HG03175 (cell line): ENCODE results near the gene WDSUB1.
A peak's percentile ranks its signal among the peaks of the same experiment; 100 is the strongest.

Experiments
- ATAC-seq: cut with Tn5 transposase; IDR thresholded peaks from one replicate; pipeline ENCODE4 v1.9.1; 2021; ENCODE audit warnings: mild to moderate bottlenecking, moderate library complexity; ENCODE audit not compliant: unreplicated experiment

The WDSUB1 gene

DNA sequence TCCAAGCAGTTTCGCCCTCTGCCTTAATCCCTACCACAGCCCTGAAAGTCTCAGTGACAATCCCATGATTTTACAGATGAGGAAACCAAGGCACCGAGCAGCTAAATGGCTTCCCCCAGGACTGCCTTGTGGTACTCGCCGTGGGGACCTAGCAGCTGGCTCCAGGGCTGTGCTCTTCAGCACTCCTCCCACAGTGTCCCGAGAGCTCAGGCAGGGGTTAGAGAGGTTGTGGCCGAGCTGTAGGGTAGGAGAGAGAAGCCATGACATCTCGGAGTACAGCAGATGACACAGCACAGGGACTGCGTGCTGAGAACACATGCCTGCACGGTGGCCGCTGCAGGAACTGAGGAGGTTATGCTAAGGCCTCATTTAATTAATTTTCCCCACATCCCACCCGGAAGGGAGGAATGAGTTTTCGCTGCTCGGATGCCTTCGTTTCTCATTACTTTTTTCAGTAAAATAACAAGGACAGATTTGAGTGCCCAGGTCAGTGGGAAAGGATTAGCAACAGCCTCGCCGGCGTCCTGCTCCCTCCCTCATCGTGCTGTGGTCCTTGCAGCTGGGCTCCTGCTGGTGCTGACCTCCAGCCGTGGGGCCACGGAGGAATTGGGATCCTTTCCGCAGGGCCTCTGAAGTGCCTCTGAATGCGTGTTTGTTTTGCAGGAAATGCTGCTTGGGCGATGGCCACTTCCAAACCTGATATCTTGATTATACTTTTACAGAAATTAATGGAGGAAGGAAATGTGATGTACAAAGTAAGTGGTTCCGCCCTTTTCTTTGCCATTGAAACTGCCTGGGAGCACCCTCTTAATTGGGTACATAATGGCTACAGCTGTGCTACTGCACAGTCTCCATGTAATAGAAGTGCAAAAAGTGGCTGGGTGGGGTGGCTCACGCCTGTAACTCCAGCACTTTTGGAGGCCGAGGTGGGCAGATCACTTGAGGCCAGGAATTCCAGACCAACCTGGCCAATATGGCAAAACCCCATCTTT, 61.2 kb downstream of the WDSUB1 start:
- ATAC-seq: no peak

DNA sequence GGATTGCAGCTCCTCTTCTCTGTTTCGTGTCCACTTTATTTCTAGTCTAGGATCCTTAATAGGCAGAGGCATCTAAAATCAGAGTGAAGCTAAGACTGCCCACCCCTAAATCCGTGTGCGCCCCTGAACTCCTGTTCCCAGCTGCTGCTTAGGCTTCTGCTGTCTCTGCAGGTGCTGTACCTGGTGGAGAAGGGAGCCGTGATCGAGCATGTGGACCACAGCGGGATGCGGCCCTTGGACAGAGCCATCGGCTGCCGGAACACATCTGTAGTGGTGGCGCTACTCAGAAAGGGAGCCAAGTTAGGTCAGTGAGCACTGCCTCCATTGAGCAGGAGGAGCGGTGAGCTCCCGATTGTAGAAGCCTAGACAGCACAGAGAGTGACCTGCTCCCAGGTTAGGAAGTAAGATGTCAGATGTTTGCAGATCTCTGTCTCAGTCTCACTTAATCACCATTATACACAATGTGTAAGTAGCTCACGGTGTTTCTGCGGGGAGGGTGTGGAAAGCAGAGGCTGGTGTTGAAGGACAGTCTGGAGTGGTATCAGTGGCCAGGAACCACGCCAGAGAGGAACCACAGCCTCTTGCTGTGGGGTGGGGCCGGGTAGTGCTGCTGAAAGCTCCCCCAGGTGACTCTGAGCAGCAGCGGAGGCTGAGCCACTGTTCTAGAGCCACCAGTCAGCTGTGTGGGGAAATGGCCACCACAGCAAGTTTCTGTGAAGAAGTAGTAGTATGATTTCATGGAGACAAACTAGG, 62.3 kb downstream of the WDSUB1 start:
- no peak for ATAC-seq

DNA sequence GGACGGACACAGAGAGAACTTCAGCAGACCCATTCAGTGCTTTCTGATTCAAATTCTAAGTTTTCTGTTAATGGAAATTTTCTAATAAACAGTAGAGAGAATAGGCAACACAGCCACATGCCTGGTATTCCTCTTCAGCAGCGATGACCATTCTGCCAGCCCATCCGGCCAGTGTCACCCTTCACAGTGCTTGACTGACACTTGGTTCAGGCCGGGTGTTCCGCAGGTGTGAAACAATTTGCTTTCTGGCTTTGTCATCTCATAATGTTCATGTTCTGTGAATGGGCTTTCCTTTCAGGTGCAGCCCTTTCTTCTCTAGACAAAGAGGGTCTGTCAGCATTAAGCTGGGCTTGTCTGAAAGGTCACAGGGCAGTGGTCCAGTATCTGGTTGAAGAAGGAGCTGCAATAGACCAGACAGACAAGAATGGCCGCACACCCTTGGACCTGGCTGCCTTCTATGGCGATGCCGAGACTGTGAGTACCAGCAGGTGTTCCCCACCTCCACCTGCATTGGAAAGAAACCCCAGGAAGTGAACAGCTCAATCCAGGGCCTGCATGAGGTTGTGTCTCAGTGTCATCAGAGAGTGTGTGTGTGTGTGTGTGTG, 67.0 kb downstream of the WDSUB1 start:
- no peak for ATAC-seq

DNA sequence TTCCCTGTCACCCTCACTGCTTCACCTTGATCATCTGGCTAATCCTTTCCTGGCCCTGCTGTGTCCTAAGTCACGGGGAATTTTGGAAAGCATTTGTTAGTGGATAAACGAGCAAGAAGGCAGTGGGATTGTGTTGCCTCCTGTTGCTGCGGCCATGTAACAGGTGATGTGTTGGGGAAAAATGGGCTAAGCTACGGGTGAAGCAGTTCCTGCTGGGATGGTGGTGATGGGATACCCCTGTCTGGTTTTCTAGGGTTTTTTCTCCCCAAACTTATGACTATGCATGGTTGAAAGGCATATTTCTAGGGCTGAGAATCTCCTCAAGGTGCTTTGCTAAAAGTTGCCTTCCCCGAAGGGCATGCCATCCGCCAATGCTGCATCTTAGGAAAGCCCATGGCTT, 68.1 kb downstream of the WDSUB1 start:
- no peak for ATAC-seq

DNA sequence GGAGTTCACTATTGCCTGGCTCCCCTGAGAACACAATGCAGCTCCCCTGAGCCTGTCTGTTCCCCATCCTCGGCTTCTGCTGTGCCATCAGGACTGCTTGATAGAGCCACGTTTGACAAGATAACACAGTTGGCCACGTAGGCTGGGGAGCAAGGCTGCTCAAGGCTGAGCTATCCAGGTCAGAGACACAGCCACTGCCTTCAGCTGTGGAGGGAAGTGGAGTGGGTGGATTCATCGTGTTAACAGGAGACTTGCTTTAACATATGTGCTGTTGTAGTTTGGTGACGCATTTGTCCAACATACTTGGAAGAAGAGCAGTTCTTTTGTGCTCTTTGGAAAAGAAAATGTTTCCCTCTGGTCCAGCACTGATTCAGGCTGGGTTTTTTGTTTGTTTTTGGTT, 68.8 kb downstream of the WDSUB1 start:
- no peak for ATAC-seq

DNA sequence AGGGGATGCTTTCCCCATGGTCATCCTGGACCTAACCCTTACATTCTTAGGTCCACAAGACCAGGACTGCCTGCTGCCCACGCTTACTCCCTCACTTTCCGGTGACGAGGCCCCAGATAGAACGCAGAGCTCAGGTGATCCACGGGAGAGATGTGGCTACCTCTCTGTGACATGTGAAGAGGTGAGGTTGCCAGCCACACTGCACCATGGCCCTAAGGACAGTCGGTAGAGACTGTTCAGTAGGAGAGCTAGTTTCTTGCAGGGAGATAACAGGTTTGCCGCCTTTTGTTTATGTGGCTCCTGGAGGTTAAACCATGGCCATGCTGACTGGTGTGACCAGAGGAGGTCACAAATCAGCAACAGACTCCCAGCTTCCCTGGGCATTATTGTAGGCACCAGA, 71.4 kb downstream of the WDSUB1 start:
- ATAC-seq: no peak

DNA sequence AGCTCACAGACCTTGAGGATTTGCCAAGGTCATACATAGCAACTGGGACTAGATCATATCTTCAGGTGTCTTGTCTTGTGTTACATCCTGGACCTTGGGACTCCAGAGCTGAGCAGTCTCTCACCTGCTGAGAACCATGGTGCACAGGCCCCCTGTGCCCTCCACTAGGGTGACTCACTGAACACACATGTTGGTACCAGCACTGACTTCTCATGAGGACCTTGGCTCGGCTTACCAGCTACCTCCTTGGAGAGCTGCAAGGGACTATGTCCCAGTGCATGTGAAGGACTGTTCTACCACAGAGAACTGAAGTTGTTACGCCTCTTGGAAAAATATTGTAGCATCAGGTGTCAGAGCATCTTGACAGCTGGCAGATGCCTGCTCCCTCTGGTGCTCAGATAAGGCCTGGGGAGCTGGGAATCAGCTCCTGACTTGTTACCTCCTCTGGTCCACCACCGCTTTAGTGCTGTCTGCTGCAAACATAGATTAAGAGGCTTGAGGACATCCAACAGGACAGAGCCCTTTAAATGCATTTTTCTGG, 72.1 kb downstream of the WDSUB1 start:
- no peak for ATAC-seq

DNA sequence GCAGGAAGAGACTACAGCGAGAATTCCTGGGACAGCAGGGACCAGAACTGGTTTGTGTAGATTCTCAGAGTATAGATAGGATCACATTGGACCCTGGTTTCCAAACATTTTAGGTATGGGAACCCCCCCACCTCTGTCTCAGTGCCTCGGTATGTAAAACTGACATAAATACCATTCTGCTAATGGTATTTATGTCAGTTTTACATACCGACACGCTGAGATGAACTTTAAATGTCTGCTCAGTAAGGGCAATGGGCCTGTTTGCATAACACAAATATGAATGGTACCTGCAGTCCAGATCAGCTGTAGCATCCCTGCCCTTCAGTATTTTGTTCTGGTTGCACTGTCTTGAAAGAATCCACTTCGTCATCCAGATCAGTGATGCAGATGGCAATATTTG, 73.2 kb downstream of the WDSUB1 start:
- ATAC-seq: no peak

DNA sequence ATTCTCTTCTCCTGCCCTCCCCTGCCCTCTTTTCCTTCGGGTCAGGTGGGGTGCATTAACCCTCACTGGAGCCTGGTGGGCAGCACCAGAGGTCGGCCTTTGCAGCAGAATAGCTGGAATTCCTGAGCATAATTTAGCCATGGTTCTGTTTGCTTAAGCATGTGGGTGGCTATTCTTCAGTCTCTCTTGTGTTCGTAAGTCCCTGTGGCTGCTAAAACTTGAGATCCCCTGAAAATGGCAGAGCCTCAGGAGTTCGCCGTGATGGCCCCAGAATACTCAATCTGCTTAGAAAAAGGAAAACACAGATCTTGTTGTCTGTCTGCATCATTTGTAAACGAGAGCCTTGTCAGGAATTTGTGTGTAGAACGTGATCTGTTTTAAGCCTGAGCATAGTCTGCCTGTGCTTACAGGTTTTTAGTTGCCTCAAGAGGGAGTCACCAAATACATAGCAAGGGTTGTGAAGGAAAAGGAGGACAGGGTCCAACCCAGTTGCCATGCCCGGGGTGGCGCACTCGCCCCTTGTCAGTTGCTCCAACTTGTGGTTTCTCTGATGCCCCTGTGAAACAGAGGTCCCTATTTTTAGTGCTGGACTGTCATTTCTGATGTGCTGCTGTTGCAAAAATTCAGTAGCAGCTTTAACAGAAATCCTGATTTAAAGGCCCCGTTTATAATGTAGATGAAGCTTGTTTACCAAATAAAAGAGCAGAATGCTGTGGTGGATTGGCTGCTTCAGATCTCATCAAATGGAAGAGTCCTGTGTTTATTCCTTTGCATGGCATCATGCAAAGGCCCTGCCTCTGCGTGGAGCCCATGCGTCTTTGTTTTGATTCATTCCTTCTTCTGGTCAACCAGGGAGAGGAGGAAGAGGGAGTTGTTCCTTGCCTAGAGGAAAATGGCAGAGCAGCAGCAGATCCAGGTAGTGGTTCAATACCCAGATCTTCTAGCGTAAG, 74.8 kb downstream of the WDSUB1 start:
- no peak for ATAC-seq

DNA sequence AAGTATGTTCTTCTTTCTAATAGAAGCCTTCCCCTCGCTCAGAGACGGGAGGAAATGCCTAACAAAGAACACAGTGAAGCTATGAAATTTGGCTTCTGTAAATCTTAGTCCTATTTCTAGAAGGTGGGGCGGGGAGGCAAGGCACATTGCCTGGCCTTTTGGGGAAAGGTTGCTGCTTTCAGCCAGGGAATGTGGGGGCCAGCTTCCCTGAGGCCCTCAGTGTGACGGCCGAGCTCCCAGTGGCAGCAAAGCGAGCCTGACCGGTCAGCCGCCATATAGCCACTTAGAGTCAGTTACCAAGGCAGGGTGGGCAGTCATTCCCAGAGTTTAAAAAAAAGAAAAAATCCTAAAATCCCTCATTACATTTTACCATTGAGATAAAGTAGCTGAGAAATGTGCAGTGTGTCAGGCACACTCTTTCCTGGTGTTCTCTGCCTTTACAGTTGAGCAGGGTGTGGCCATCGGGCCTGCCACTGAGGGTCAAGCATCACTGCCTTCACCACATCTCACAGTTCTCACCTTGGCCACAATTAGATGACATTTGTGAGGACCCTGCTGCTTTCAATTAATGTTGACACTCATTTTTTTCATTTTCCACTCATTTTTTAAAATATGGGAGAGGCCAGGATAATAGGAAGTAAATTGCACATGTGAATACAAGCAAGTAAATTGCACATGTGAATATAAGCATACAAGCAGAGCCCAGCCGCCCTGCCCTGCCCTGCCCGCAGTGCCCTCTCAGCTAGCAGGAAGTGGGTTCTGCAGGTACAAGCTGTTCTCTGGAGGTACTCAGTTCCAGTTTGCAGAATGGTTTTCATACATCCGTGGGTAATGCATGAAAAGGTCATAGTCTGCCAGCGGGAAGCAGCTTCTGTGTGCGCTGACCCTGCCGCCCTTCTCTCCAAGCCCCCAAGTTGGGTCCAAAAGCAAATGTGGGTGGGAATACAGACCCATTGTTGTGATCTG, 76.9 kb downstream of the WDSUB1 start:
- ATAC-seq: peak; percentile 95

DNA sequence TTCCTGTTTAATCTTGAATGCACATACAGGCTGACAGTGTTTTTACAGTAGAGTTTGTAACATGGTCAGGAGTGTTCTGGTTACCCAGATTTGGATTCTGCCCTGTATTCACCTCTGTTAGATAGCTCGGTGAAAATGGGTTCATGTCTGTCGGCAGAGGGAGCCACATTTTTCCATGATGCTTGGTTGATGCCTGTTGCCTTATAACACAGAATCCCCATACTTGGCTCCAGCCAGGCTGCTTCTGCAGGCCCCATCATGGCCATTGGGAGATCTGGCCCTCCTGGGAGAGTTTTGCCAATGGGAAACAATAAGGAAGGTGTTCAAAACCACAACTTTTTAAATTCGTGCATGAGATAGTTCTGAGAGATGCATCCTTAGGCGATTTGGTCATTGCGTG, 78.1 kb downstream of the WDSUB1 start:
- no peak for ATAC-seq

DNA sequence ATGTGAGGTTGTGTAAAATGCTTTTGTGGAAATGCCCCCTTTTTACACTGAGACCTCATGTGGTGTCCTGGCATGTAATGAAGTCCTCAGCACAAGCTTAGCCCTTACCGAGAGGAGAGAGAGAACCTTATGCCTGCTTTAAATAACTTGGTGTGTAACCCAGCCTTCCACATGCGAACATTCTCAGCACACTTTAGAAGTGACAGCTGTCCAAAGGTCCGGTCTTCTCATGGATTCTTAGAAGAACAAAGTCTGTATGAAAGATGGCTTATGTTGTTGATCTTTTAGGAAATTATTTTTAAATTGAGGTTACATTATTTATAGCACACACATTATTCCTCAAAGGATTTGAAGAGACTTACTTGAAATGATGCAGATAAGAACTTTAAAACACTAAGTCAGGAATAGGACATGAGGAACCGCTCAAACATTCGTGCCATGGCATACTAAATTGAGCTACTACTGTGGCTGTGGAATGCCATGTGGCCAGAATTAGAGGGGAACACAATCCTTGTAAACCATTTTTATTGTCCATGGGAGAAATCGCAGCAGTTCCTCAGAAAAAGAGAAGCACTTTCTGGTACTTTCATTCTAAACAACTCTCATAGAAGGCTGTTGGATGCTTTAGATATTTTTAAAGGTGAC, 79.6 kb downstream of the WDSUB1 start:
- ATAC-seq: no peak

DNA sequence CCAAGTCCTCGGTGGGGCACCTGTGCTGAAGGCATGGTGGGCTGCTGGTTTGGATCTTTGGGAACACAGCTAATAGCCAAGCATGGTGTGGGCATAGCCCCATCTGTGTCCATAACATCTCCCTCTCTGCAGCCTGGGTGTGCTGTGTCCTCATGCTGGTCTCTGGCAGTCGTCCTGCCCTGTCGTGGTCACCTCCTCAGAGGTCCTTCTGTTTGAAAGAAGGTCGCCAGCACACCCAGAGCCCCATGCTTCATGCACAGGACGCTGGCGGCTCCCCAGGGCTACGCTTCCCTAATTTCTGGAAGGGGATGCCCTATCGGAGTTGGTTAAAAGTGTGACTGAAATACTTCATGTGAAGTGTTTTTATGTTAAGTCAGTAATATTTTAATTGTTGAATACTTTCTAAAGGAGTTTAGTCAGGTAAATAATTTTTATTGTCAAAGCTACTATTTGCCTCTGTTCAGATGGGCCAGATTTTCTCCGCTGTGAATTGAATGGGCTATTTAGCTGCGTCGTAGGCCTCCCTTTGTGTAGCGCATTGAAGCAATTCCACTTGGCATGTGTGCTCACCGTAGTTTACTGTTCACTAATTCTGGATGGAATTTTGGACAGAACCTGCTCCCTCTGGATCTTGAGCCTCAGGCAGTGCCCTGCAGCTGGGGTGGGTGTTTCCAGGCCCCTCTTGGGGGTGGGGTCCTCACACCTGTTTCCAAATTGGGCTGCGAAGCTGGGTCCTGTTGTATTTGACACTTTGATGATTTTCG, 81.9 kb downstream of the WDSUB1 start:
- ATAC-seq: no peak

DNA sequence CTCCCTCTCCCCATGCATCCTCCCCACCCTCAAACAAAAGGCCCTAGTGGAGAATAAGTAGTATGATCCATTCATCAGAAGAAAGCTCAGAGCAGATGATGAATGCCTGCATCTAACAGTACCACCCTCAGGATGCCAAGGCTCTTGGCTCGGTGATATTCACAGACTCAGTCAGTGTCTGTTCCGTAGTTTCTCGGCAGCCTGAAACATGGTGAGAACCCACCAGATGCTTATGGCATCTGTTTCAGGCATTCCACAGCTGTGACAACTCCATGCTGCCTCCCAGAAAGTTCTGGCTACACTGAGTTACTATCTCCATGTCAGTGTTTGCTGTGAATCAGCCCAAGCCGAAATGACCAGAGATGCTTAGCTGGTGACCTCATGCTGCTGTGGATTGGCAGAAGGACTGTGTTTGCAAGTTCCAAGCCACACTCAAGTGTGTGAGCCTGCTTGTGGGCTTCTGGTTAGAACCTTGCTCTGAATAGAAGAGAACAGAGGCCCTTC, 83.9 kb downstream of the WDSUB1 start:
- no peak for ATAC-seq

DNA sequence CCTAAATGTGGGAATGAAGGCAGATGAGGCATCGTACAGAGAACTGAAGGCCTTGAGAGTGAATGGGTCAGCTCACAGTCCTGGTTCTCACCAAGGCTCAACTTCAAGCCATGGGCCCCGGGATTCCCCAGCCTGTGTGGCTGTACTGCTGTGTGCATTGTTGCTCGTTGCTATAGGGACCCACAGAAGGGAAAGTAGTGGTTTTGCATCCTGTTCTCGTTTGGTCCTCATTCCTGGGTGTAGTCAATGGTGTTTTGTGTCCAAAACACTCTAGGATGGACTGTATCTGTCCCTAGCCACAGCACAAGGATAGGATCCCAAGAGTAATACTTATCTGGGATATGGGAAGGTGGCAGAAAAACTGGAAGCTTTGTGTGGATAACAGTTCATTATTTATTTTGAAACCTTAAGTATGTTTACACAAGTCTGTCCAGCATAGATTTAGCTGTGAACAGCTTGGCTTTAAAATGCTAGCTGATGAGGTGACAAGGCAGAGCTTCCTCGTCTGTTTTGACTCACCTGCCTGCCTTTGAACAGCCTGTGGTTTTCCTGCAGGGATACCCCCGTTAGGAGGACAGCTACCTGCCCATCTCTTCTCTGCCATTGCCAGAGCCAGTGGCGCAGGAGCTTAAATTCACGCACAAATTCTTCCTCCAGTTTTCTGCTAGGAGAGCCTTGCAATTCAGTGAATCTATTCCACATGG, 85.0 kb downstream of the WDSUB1 start:
- peak; percentile 97 for ATAC-seq

DNA sequence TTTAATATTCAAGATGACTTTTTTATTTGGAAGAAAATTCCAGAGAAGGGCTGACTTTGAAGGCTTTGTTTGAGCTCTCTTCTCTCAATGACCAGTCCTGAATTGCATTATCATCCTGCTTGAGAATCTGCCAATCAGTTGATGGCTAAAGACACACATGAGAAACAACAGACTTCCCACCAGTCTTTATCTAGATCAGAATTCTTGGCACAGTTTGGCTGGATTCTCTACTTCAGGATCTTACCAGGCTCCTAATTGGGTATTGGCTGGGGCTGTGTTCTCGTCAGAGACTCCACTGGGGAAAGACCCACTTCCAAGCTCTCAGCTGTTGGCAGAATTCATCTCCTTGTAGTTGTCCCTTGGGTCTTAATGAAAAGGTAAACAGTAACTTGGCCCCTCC, 86.0 kb downstream of the WDSUB1 start:
- ATAC-seq: no peak
